Measurements from ENCODE around the gene SORCS2. TPM values are rescaled to one million over a fixed set of nuclear protein-coding genes. Genes with fewer than 3 reads are reported as not detected.

SORCS2 gene
- total RNA-seq, 1 donor from 2014 or later = 3.0 TPM

- H3K27ac Mint-ChIP-seq (ENCODE audit: unreplicated experiment) = no peak overlapping the region
- no peak for TF ChIP-seq CTCF (IDR thresholded peaks at IDR 0.05)
Observed at GRCh38 chr4:7763106-7763505, 570.8 kb downstream of the SORCS2 start.

GRCh38 chr4:7763788-7764187 lies 571.5 kb downstream of the SORCS2 start:
- no peak overlapping the region for H3K27ac Mint-ChIP-seq (ENCODE audit: unreplicated experiment)
- H3K4me3 Mint-ChIP-seq (ENCODE audit: unreplicated experiment) = no peak overlapping the region
- DNase-seq (ENCODE audit: extremely low spot score, unreplicated experiment) = no peak
- TF ChIP-seq CTCF (IDR thresholded peaks at IDR 0.05) = no peak
- H3K36me3 Mint-ChIP-seq (ENCODE audit: unreplicated experiment) = peaks cover 31% of the 10 kb centered on the region
- no peaks in the 10 kb centered on the region for H3K27me3 Mint-ChIP-seq (ENCODE audit: unreplicated experiment)
- peaks cover 4% of the 10 kb centered on the region for H3K4me1 Mint-ChIP-seq (ENCODE audit: unreplicated experiment)
- H3K9me3 Mint-ChIP-seq (ENCODE audit: unreplicated experiment) = no peaks in the 10 kb centered on the region

More at GRCh38 chr4:7763106-7763505, 570.8 kb downstream of the SORCS2 start:
- peaks cover 6% of the 10 kb centered on the region for H3K4me1 Mint-ChIP-seq (ENCODE audit: unreplicated experiment)
- peaks cover 24% of the 10 kb centered on the region for H3K36me3 Mint-ChIP-seq (ENCODE audit: unreplicated experiment)
- no peaks in the 10 kb centered on the region for H3K27me3 Mint-ChIP-seq (ENCODE audit: unreplicated experiment)
- no peak overlapping the region for H3K4me3 Mint-ChIP-seq (ENCODE audit: unreplicated experiment)
- H3K9me3 Mint-ChIP-seq (ENCODE audit: unreplicated experiment) = no peaks in the 10 kb centered on the region
- no peak for DNase-seq (ENCODE audit: extremely low spot score, unreplicated experiment)

GRCh38 chr4:7764466-7764865 lies 572.1 kb downstream of the SORCS2 start:
- Mint-ChIP-seq H3K4me3 (ENCODE audit: unreplicated experiment) (no peak overlapping the region), H3K9me3 (ENCODE audit: unreplicated experiment) (no peaks in the 10 kb centered on the region), H3K27me3 (ENCODE audit: unreplicated experiment) (no peaks in the 10 kb centered on the region), H3K4me1 (ENCODE audit: unreplicated experiment) (peaks cover 4% of the 10 kb centered on the region), H3K36me3 (ENCODE audit: unreplicated experiment) (peaks cover 33% of the 10 kb centered on the region), H3K27ac (ENCODE audit: unreplicated experiment) (no peak overlapping the region)
- DNase-seq (ENCODE audit: extremely low spot score, unreplicated experiment) = no peak
- no peak for TF ChIP-seq CTCF (IDR thresholded peaks at IDR 0.05)

DNA sequence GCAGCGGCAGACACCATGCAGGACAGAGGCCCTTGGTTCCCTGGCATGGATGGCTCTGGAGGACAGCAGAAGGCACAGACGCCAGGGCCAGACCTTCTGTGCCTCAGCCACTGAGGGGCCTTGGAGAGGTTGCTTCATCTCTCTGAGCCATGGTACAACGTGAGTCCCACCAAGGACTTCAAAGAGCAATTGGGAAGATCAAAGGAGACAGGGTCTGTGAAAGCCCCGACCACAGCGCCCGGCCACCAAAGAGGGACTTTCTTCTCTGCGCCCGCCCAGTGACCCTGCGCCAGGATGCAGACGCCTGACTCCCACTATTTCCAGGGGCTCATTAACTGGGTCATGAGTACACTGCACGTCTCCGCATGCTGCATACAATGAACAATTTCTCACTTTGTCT lies 573.3 kb downstream of the SORCS2 start:
- Mint-ChIP-seq H3K27me3 (ENCODE audit: unreplicated experiment) (no peaks in the 10 kb centered on the region), H3K4me3 (ENCODE audit: unreplicated experiment) (no peak overlapping the region), H3K27ac (ENCODE audit: unreplicated experiment) (no peak overlapping the region), H3K4me1 (ENCODE audit: unreplicated experiment) (peaks cover 4% of the 10 kb centered on the region), H3K36me3 (ENCODE audit: unreplicated experiment) (peaks cover 39% of the 10 kb centered on the region), H3K9me3 (ENCODE audit: unreplicated experiment) (no peaks in the 10 kb centered on the region)
- TF ChIP-seq CTCF (IDR thresholded peaks at IDR 0.05) = no peak
- no peak for DNase-seq (ENCODE audit: extremely low spot score, unreplicated experiment)

- no peak for DNase-seq (ENCODE audit: extremely low spot score, unreplicated experiment)
- no peak overlapping the region for H3K27ac Mint-ChIP-seq (ENCODE audit: unreplicated experiment)
- no peaks in the 10 kb centered on the region for H3K9me3 Mint-ChIP-seq (ENCODE audit: unreplicated experiment)
- peaks cover 4% of the 10 kb centered on the region for H3K4me1 Mint-ChIP-seq (ENCODE audit: unreplicated experiment)
- no peak overlapping the region for H3K4me3 Mint-ChIP-seq (ENCODE audit: unreplicated experiment)
- H3K27me3 Mint-ChIP-seq (ENCODE audit: unreplicated experiment) = no peaks in the 10 kb centered on the region
- no peak for TF ChIP-seq CTCF (IDR thresholded peaks at IDR 0.05)
- H3K36me3 Mint-ChIP-seq (ENCODE audit: unreplicated experiment) = peaks cover 39% of the 10 kb centered on the region
Observed at GRCh38 chr4:7766086-7766485, 573.7 kb downstream of the SORCS2 start.
